DOHH2 (cell line): ENCODE measurements around the gene LIPC.

Experiments
- H3F3A ChIP-seq: fragments of 200-600 bp; sonication (generic), shearing (Covaris generic); 2 replicates; pipeline ENCODE4 v1.6.0; 2016; ENCODE audit warnings: antibody characterized with exemption, mild to moderate bottlenecking; ENCODE audit not compliant: control insufficient read depth, insufficient read depth
- H3K27ac ChIP-seq: fragments of 200-600 bp; sonication (generic); 2 replicates; pipeline ENCODE4 v1.5.1; 2014; ENCODE audit warnings: low read depth, mild to moderate bottlenecking, low read length, moderate library complexity
- H3K27me3 ChIP-seq: fragments of 200-600 bp; sonication (generic); 2 replicates; pipeline ENCODE4 v1.6.1; 2014; ENCODE audit warnings: mild to moderate bottlenecking, low read length, mixed read lengths; ENCODE audit not compliant: control insufficient read depth
- H3K36me3 ChIP-seq: fragments of 200-600 bp; sonication (generic); 2 replicates; pipeline ENCODE4 v1.6.1; 2014; ENCODE audit warnings: mild to moderate bottlenecking, low read length, moderate library complexity, mixed read lengths; ENCODE audit not compliant: control insufficient read depth
- H3K4me1 ChIP-seq: fragments of 200-600 bp; sonication (generic); 2 replicates; pipeline ENCODE4 v1.6.1; 2014; ENCODE audit warnings: mild to moderate bottlenecking, low read length, mixed read lengths; ENCODE audit not compliant: control insufficient read depth
- H3K4me2 ChIP-seq: fragments of 200-600 bp; sonication (generic); 2 replicates; pipeline ENCODE4 v1.6.0; 2014; ENCODE audit warnings: mild to moderate bottlenecking, low read length, moderate library complexity
- H3K4me3 ChIP-seq: fragments of 200-600 bp; sonication (generic); 2 replicates; pipeline ENCODE4 v1.5.1; 2014; ENCODE audit warnings: mild to moderate bottlenecking, low read length, mixed read lengths
- H3K79me2 ChIP-seq: fragments of 200-600 bp; sonication (generic); 2 replicates; pipeline ENCODE4 v1.6.1; 2014; ENCODE audit warnings: mild to moderate bottlenecking, low read length, mixed read lengths; ENCODE audit not compliant: control insufficient read depth
- H3K9me2 ChIP-seq: fragments of 200-600 bp; sonication (generic); replicated peaks from 2 replicates; pipeline ENCODE4 v1.6.1; 2014; ENCODE audit warnings: mild to moderate bottlenecking, low read length, mixed read lengths; ENCODE audit not compliant: control insufficient read depth
- H3K9me3 ChIP-seq: fragments of 200-600 bp; sonication (generic); 2 replicates; pipeline ENCODE4 v1.6.1; 2014; ENCODE audit warnings: antibody characterized with exemption, low read length, mixed read lengths; ENCODE audit not compliant: control insufficient read depth, insufficient read depth
- H4K20me1 ChIP-seq: fragments of 200-600 bp; sonication (generic); 2 replicates; pipeline ENCODE4 v1.6.0; 2014; ENCODE audit warnings: low read depth, mild to moderate bottlenecking, antibody characterized with exemption, low read length, moderate library complexity; ENCODE audit not compliant: control insufficient read depth, insufficient read depth
- CTCF ChIP-seq: fragments of 200-600 bp; sonication (generic); IDR thresholded peaks from one replicate; pipeline ENCODE4 v1.5.1; 2014; ENCODE audit warnings: antibody characterized with exemption, mild to moderate bottlenecking, low read depth, low read length; ENCODE audit not compliant: poor library complexity, severe bottlenecking
- EZH2phosphoT487 ChIP-seq: fragments of 200-600 bp; sonication (generic); IDR thresholded peaks from 2 replicates; pipeline ENCODE4 v1.6.1; 2017; ENCODE audit warnings: borderline replicate concordance, mild to moderate bottlenecking, antibody characterized with exemption, low read length, moderate library complexity, mixed read lengths

The LIPC gene

GRCh38 chr15:58460116-58460790 is 28.5 kb downstream of the LIPC start:
- Histone ChIP-seq H3K27ac (no peak overlapping the region), H3K4me2 (no peak overlapping the region), H3K4me1 (no peaks in the 10 kb centered on the region)

GRCh38 chr15:58460872-58461271 is 29.1 kb downstream of the LIPC start:
- no peaks in the 10 kb centered on the region for H3K36me3 ChIP-seq
- no peak overlapping the region for H3K4me2 ChIP-seq
- H3K4me3 ChIP-seq: no peak overlapping the region
- H3K27me3 ChIP-seq: peaks cover 33% of the 10 kb centered on the region
- H3K4me1 ChIP-seq: no peaks in the 10 kb centered on the region
- H3F3A ChIP-seq: no peaks in the 10 kb centered on the region
- no peak for TF ChIP-seq EZH2phosphoT487
- TF ChIP-seq CTCF: no peak
- no peaks in the 10 kb centered on the region for H3K9me3 ChIP-seq
- H3K27ac ChIP-seq: no peak overlapping the region
- no peaks in the 10 kb centered on the region for H3K79me2 ChIP-seq
- H4K20me1 ChIP-seq: no peaks in the 10 kb centered on the region
- no peaks in the 10 kb centered on the region for H3K9me2 ChIP-seq

More at GRCh38 chr15:58460116-58460790, 28.5 kb downstream of the LIPC start:
- peaks cover 33% of the 10 kb centered on the region for H3K27me3 ChIP-seq
- H3K4me3 ChIP-seq: no peak overlapping the region
- no peak for TF ChIP-seq EZH2phosphoT487
- no peaks in the 10 kb centered on the region for H3K36me3 ChIP-seq
- no peaks in the 10 kb centered on the region for H3K79me2 ChIP-seq
- H3F3A ChIP-seq: no peaks in the 10 kb centered on the region
- H3K9me2 ChIP-seq: no peaks in the 10 kb centered on the region
- H3K9me3 ChIP-seq: no peaks in the 10 kb centered on the region
- H4K20me1 ChIP-seq: no peaks in the 10 kb centered on the region

GRCh38 chr15:58462547-58462946 is 30.8 kb downstream of the LIPC start:
- TF ChIP-seq EZH2phosphoT487 (no peak), CTCF (no peak)
- Histone ChIP-seq H3K9me3 (no peaks in the 10 kb centered on the region), H3K4me1 (no peaks in the 10 kb centered on the region), H3K27me3 (peaks cover 28% of the 10 kb centered on the region), H4K20me1 (no peaks in the 10 kb centered on the region), H3K4me3 (no peak overlapping the region), H3K9me2 (no peaks in the 10 kb centered on the region), H3F3A (no peaks in the 10 kb centered on the region), H3K79me2 (no peaks in the 10 kb centered on the region), H3K4me2 (no peak overlapping the region), H3K27ac (no peak overlapping the region), H3K36me3 (no peaks in the 10 kb centered on the region)

- Histone ChIP-seq H4K20me1 (no peaks in the 10 kb centered on the region), H3K27me3 (peaks cover 26% of the 10 kb centered on the region), H3K4me1 (no peaks in the 10 kb centered on the region), H3K79me2 (no peaks in the 10 kb centered on the region), H3K9me3 (no peaks in the 10 kb centered on the region), H3F3A (no peaks in the 10 kb centered on the region), H3K27ac (no peak overlapping the region), H3K36me3 (no peaks in the 10 kb centered on the region), H3K9me2 (no peaks in the 10 kb centered on the region), H3K4me3 (no peak overlapping the region), H3K4me2 (no peak overlapping the region)
- no peak for TF ChIP-seq EZH2phosphoT487
- TF ChIP-seq CTCF: no peak
Measured at GRCh38 chr15:58462973-58463663, 31.3 kb downstream of the LIPC start.
